NCI-H1092 treated with DMSO at 0.1 percent for 48 hours (cell line): ENCODE results near the gene SERP1.
A peak's percentile ranks its signal among the peaks of the same experiment; 100 is the strongest.
"Not testable (repeated sequence)": the region's sequence is repeated elsewhere in the genome, so short reads cannot be mapped to it uniquely, and the experiment has no call there.

ENCODE experiments used
- DNase-seq: peaks from one replicate; lab custom pipeline; 2025; lab: John Stamatoyannopoulos, UW

The SERP1 gene

GRCh38 chr3:150538324-150539208, 7.7 kb downstream of the SERP1 start:
- DNase-seq = no peak

GRCh38 chr3:150535204-150535603, 11.1 kb downstream of the SERP1 start:
- no peak for DNase-seq

- DNase-seq = no peak
These were observed 14.5 kb downstream of the SERP1 start for GRCh38 chr3:150531775-150532174.

- DNase-seq = no peak
These were observed 17.9 kb downstream of the SERP1 start for GRCh38 chr3:150528354-150528797.

- no peak for DNase-seq
These were observed 18.6 kb downstream of the SERP1 start for GRCh38 chr3:150527464-150528255.

GRCh38 chr3:150523538-150523937, 22.8 kb downstream of the SERP1 start:
- no peak for DNase-seq

GRCh38 chr3:150521463-150521862, 24.8 kb downstream of the SERP1 start:
- DNase-seq = no peak

- no peak for DNase-seq
These were observed 25.9 kb downstream of the SERP1 start for GRCh38 chr3:150520408-150520807.

- no peak for DNase-seq
These were observed 27.3 kb downstream of the SERP1 start for GRCh38 chr3:150519026-150519425.

- DNase-seq = no peak
These were observed 31.1 kb downstream of the SERP1 start for GRCh38 chr3:150515210-150515609.

- no peak for DNase-seq
These were observed 35.0 kb downstream of the SERP1 start for GRCh38 chr3:150511122-150511821.

- DNase-seq = no peak
These were observed 36.5 kb downstream of the SERP1 start for GRCh38 chr3:150509780-150510179.

GRCh38 chr3:150508401-150508800, 37.9 kb downstream of the SERP1 start:
- no peak for DNase-seq

GRCh38 chr3:150504483-150504882, 41.8 kb downstream of the SERP1 start:
- no peak for DNase-seq

GRCh38 chr3:150503402-150504099, 42.7 kb downstream of the SERP1 start:
- no peak for DNase-seq

- DNase-seq = not testable (repeated sequence)
These were observed 45.3 kb downstream of the SERP1 start for GRCh38 chr3:150500960-150501359.

- no peak for DNase-seq
These were observed 48.3 kb downstream of the SERP1 start for GRCh38 chr3:150497956-150498355.

GRCh38 chr3:150495563-150496168, 50.6 kb downstream of the SERP1 start:
- DNase-seq = peak; percentile 45

- DNase-seq = no peak
These were observed 51.1 kb downstream of the SERP1 start for GRCh38 chr3:150495149-150495548.

GRCh38 chr3:150494411-150494977, 51.8 kb downstream of the SERP1 start:
- DNase-seq = no peak
